C1 segment of cervical spinal cord (tissue), 14 donors: Measurements from ENCODE around the gene GPR68.
"Not testable (repeated sequence)": the region's sequence is repeated elsewhere in the genome, so short reads cannot be mapped to it uniquely, and the experiment has no call there.

Source experiments
- DNase-seq, 14 donors: peaks; one replicate each; lab custom pipeline; 2025; lab: John Stamatoyannopoulos, UW

The GPR68 gene

DNA sequence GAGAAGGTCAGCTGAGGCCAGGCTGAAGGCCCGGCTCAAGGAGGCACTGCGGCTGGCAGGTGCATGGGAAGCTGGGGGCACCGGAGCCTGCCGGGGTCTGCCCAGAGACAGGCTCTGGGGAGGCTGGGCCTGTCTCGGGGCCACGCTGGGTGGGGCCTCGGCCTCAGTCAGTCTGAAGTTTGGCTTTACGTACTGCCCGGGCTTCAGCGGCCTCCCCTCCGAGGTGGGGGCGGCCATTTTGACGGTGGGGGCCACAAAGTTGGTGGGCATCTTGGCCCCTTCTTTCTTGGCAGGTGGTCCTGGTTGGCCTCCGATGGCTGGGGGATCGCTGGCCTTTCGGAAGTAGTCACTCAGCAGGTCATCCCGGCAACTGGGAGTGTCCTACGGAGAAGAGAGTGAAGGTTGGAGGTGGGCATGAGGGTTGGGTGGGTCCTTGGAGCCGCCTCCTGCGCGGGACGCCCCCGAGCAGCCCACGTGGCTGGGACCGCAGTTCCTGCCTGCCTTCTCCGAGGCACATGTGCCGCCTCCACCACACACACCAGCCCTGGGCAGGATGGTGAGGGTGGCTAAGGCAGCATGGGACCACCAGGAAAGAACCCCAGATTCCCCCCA, 28.9 kb upstream of the GPR68 start:
- DNase-seq = no peak

DNA sequence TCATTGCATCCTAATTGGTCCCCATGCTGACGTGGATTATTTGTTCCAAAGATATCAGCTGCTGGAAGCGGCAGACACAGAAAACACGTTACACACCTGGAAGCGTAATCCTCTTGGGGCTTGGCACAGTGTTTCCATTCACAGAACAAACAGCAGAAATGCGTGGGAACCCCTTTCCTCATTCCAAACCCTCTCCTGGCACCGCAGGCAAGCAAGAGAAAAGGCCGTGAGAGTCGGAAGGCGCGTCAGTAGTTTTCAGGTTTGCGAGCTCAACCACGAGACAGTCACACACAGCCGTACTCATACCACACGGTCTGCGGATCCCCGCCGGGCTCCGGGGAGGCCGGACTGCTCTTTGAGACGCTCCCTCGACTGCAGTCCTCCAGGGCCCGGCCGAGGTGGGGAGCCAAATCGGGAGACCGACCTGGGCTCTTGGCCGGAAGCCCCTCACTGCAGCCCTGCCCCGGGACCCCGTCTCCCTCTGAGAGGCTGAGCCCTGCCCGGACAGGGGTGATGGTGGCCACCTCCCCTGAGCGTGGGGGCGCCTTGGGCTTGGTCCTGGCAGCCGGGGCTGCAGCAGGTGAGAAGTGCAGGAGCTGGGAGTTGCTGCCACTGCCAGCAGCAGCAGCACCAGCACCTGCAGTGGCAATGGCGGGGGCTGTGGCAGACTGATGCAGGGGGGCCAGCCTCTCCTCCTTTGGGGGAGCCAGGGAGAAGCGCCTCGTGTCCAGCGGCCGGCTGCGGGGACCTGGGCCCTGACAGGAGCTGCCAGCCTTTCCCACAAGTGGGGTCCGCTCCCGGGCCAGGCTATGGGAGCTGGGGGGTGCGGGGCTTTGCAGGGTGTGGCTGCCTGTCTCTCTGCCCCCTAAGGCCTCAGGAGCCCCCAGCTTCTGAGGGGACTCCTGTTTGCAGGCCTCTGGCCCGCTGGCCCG, 28.1 kb upstream of the GPR68 start:
- no peak for DNase-seq

DNA sequence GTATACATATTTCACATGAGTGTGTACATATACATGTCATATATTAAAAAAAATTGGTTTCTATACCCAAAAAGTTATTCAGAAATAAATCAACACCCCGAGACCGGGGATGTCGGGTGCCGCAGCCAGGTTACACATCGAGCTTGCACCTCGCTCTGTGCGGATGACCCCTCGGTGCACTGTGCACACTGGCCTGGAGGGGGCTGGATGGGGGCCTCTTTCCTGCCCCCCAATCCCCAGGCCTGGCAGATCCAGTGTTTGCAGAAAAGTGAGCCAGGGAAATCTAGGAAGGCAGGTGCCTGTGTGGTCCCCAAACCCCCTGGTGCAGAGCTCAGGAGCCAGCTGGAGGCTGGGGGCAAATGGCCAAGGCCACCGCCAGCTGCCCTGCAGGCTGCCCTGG, 27.1 kb upstream of the GPR68 start:
- DNase-seq = no peak

DNA sequence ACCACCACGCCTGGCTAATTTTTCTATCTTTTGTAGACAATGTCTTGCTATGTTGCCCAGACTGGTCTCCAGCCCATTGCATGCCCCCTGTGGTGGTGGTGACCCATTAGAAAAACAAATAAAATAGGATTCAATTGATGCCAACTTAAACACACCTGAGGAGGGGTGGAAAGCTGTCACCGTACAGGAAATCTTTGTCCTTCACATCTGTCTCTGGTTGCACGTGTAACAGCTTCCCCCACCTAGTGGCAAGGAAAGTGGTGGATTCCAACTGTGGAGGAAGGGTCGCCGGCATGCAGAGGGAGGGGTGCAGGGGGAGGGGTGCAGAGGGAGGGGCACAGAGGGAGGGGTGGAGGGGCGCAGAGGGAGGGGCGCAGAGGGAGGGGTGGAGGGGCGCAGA, 26.1 kb upstream of the GPR68 start:
- no peak for DNase-seq

DNA sequence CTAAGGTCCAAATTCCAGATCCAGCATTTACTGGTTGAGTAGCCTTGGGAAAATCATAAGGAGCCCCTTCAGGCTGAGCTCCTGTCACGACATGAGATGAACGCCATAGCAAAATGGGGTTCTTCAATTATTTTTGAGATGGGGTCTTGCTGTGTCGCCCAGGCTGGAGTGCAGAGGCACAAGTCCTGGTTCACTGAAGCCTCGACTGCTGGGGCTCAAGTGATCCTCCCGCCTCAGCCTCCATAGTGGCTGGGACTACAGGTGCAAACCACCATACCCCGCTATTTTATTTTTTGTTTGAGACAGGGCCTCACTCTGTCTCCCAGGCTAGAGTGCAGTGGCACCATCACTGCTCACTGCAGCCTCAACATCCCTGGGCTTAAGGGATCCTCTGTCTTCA, 25.7 kb upstream of the GPR68 start:
- no peak for DNase-seq

DNA sequence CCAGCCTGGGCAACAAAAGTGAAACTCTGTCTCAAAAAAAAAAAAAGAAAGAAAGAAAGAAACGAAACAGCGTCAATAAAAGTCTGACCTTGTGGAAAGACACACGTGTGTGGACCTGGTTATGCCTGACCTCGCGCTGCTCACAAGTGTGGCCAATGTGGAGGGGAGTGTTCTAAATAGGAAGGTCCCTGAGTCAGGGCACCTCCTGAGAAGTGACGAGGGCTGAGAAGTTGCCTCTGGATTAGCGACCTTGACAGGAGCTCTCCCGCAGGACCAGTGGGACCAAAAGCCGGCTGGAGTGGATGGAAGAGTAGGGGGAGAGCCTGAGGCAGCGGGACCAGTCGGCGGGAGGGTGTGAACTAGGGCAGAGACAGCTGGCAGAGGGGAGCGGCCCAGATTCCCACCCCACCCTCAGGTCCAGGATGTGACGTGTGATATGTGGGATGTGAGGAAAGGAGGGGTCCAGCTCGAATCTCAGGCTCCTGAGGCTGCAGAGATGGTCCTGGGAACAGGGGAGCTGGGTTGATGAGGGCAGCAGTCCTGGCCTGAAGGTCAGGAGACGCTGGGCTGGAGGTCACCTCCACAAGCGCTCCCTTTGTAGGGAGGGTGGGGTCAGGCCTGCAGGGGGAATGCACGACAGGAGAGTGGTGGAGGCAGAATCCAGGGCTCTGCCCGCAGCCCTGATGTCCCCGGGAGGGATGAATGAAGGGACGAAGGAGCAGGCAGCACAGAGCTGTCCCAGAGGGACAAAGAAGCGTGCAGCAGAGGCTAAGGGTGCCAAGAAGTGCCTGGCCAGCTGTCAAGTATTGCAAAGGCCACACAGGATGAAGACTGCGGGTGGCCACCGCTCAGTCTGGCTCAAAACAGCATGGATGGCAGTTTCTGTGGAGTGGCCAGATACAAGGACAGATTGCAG, 24.8 kb upstream of the GPR68 start:
- peak in 4 of 14 donors; percentile 9 to 76 (median 24) for DNase-seq

DNA sequence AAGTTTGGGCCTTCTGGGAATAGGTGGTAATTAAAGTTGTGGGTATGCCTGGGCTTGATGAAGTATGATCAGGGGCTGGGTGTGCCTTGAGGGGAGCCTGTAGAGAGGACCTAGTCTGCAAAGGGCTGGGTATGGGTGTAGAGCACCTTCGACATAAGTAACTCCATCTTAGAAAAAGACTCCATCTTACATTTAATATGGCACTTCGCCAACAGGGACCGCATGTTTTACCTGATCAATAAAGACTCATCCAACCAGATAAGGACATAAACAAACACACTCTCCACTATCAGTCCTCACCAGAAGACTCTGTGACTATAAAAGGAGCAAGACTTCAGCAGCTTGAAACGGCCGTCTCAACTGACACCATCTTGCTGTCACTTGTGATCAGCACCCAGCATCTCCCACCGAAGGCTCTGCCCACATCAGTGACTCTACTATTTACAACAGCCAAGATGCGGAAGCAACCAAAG, 23.5 kb upstream of the GPR68 start:
- DNase-seq = no peak

DNA sequence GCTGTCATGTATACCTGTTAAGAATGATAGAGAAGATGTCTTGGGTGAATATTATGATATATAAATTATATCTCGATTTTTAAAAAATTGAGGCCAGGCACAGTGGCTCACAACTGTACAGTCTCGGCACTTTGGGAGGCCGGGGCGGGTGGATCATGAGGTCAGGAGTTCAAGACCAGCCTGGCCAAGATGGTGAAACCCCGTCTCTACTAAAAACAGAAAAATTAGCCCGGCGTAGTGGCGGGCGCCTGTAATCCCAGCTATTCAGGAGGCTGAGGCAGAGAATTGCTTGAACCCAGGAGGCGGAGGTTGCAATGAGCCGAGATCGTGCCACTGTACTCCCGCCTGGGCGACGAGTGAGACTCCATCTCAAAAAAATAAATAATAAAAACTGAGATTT, 21.8 kb upstream of the GPR68 start:
- DNase-seq = not testable (repeated sequence)

DNA sequence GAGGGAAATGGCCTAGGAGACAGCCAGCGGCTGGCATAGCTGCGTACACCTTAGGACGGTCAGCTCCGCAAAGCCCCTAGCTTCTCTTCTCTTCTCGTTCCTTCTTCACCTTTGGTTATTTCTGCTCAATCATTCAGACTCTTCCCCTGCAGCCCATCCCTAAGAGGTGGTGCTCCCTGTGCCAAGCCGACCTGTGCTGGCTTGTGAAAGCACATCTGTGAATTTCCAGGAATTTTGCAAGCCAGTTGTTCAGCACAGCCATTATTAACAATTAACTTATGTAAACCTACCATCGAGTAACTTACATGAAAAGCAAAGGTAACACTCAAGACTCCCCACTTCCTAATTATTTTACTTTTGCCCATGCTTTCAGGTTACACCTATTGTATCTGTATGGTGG, 20.9 kb upstream of the GPR68 start:
- no peak for DNase-seq

DNA sequence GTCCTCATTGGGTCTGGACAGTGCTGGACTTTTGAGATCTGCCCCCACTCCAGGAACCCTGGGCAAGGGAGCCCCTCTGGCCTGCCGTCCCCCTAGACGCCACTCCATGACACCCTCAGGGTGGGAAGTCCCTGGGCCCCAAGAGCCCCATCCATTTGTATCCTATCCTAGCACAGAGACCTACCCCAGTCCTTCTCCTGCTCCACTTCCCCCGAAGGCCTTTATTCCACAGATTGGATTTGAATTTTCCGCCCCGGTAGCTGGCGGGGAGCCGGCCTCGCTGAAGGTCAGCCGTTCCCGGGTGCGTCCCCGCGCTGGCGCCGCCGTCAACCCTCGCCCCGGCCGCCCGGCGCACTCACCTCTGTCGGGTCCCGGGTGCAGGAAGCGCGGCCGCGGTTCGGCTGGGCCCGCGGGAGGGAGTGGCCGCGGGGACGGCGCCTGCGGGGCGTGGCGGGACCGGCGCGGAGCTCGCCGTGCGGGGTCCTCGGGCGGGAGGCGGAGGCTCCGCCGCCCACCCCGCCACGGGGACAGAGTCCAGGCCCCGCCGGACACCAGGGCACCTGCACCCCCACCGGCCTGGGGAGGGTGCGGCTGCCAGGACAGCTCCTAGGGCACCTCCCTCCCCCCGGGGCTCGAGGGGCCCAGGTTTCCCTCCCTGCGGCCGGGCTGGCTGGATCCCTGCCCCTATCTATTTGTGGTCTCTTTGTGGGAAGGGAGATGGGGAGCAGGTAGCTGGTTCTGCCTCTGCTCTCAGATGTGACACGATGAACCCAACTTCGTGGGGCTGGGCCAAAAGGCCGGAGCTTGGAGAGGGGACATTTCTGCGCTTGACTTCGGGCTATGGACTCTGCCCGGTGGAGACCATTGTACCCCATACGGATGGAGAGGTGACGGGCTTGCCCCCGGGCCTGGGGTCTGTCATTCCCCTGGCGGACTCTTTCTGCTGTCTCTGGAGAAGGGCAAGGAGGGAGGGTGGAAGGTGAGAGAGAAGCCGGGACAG, 19.9 kb upstream of the GPR68 start:
- no peak for DNase-seq

DNA sequence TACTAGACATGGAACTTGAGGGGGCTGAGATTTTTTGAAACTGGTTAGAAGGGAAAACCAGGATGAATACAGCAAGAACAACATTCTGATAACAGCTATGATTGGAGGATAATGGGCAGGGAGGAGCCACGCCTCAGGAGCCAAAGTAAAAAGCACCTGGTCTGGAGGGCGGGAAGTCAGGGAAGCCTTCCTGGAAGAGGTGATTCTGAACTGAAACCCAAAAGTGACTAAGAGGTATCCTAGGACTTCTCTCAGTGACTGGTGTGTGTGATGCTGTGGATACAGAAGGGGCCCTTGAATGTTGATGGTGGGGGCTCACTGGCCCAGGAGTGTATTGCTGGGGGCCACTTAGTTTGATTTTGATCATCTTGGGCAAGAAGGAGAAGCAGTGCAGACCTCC, 18.8 kb upstream of the GPR68 start:
- DNase-seq = no peak

DNA sequence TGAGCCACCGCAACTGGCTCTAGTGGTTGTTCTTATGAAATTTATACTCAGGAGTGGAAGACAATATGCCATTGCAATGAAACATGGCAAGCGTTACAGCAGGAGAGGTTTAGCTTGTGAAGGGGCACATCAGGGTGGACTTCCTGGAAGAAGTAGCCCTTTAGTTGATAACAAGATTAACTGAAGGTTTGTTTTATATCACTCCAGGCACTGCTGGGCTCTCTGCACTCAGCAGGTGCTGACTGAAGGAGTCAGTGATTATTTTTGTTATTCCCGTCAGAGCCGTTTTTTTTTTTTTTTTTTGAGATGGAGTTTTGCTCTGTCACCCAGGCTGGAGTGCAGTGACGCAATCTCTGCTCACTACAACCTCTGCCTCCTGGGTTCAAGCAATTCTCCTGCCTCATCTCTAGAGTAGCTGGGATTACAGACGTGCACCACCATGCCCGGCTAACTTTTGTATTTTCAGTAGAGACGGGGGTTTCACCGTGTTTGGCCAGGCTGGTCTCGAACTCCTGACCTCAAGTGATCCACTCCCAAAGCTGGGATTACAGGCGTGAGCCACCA, 17.6 kb upstream of the GPR68 start:
- DNase-seq = no peak

DNA sequence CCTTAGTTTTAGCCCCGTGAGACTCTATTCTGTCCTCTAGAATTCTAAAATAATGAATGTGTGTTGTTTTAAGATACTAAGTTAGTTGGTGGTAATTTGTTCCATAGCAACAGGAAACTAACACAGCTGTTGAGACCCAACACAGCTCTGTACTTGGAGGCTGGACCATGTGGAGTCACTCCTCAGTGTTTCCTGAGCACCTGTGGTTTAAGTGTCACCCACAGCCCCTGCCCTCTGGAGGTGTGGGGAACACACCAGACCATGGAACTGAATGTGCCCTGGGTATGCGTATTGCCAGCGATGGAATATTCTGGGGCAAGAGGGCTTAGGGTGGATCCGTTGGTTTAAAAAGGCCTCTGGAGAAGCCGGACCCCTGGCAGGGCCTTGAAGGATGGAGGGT, 16.6 kb upstream of the GPR68 start:
- DNase-seq = no peak

DNA sequence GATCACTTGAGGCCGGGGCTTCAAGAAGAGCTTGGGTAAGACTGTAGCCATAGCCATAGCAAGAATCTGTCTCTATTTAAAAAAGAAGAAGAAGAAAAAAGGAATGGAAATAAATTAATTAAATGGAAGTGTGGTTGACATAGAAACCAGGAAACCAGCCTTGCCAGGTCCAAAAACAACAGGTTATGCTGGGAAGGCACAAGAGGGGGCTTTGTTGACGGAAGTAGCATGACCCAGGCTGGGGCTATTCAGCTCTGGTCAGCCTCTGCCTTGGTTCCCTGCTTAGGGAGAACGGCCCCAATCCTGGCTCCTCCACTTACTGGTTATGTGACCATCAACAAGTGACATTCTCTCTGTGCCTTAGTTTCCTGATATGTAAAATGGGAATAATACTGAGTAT, 14.4 kb upstream of the GPR68 start:
- DNase-seq = no peak

DNA sequence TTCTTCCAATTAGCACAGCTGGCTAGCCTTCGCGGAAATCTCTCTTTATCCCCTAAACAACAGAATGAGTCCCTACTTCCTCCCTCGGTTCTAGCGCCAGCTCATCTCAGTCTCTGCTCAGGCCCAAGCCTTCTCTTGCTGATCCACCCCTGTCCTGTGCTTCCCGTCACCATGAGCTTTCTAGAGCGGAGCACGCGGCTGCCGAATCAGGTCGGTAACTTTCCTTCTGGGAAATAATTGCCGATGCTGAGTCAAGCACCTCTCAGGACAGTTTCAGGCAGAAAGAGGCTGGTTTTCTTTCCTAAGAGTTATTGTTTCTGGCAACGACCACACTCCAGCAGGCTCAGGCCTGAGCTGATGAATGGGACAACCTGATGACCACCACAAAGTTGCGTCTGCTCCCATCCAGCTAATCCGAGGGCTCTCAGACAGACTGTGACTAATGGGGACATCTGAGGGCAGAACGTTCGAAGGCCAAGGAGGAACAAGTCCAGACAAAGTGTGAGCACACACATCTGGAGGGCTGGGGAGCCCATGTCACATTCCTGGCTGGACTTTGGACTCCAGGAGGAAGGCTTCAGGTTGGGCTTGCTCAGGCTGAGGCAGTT, 13.6 kb upstream of the GPR68 start:
- peak in 2 of 14 donors; percentile 19 to 56 for DNase-seq

DNA sequence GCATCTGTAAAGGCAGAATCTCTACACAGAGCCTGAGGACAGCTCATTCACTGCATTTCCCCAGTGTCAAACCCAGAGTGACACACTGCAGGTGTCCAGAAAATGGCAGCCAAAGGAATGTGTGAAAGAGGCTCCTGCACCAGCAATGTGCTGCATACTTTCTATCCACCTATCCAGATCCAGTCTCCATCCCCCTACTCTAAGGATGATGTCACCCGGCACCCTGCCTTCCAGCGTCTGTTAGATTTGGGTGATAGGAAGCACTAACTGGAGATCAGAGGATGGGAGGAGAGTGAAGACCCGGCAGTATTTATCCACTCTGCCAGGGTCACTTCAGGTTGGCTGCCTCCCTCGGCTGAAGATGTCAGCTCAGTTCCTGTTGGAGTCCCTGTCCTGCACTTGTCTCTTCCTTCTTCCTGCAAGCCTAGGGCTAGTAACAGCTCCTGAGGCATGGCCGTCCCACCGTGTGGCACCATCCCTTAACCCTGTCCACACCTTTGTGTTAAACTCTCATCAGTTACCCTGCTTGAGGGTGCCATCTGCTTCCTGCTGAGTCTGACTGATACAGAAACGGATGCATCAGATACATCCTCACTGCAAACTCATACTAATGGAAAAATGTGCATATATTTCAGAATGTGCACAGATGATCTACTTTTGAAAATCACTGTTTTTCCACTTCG, 13.0 kb upstream of the GPR68 start:
- peak in 1 of 14 donors; percentile 66 for DNase-seq

DNA sequence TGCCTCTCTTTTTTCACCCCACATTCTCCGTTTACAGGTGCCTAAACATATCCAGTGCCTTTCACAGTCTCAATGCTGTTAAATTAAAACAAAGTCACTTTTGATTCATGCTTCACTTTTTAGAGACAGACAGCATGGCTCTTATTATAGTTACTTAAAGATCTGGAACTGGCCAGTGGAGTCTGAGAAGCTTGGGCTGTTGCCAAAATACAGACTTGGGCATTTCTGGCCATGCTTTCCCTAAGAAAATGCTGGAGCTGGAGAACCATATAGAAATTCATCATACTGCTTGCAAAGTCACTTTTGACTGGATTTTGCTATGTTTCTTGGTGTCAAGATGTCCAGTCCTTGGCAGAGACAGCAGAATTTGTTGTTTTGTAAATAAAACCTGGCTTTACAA, 12.2 kb upstream of the GPR68 start:
- DNase-seq = peak in 1 of 14 donors; percentile 20

DNA sequence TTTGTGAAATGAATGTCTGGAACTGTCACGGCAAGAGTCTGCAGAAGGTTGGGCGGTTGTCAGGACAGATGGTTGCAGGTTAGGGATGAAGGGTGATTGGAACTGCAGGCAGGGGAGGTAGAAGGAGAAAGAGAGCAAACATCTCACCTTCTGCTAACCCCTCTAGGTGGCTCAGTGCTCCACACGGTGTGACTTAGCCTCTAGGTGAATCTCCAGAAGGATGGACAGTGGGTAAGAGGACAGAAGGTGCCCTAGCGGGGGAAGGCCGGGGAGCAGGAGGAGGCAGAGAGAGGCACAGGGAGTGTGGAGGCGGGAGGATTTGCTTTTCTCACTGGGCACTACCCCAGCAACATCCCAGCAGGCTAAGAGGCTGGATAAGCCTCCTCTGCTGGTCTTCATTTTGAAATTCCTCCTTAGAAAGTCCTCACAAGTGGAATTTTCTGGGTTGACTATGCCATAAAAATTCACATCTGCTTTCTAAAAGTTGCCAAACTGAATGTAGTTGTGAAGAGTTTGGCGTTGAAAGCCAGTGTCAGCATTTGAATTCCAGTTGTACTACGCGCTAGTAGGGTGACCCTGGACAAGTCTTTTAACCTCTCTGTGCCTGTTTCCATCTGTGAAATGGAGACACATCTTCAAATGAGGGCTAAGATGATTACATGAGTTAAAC, 10.7 kb upstream of the GPR68 start:
- peak in 1 of 14 donors; percentile 80 for DNase-seq

DNA sequence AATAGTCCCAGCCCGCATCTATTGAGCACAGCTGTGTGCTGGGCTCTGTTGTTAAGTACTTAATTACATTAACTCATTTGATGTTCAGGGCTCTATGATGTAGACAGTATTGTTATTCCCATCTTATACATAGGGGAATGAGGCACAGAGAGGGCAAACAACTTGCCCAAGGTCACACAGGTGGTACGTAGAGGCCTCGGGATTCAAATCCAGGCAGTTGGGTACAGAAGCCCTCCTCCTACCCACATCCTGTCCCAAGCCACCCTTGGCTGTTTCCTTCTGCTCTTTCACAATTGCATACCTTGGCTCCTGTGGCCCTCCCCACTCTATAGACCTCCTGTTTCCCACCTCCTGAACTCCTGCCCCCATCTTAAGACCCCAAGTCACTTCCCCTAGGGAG, 10.0 kb upstream of the GPR68 start:
- no peak for DNase-seq
